ENCODE data around the gene PXT1.
"Not testable (repeated sequence)": the region's sequence is repeated elsewhere in the genome, so short reads cannot be mapped to it uniquely, and the experiment has no call there.

The PXT1 gene

DNA sequence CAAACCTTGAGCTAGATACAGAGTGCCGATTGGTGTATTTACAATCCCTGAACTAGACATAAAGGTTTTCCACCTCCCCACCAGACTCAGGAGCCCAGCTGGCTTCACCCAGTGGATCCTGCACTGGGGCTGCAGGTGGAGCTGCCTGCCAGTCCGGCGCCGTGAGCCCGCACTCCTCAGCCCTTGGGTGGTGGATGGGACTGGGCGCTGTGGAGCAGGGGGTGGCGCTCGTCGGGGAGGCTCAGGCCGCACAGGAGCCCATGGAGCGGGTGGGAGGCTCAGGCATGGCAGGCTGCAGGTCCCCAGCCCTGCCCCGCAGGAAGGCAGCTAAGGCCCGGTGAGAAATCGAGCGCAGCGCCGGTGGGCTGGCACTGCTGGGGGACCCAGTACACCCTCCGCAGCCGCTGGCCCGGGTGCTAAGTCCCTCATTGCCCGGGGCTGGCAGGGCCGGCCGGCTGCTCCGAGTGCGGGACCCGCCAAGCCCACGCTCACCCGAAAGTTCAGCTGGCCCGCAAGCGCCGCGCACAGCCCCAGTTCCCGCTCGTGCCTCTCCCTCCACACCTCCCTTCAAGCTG, 78.5 kb downstream of the PXT1 start:
- not testable (repeated sequence) for H3K18ac ChIP-seq (ENCODE audit: low read length)

DNA sequence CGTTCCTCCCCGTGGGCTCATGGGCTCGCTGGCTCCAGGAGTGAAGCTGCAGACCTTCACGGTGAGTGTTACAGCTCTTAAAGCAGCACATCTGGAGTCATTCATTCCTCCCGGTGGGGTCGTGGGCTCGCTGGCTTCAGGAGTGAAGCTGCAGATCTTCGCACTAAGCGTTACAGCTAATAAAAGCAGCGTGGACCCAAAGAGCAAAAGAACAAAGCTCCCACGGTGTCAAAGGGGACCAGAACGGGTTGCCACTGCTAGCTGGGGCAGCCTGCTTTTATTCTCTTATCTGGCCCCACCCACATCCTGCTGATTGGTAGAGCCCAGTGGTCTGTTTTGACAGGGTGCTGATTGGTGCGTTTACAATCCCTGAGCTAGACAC, 79.3 kb downstream of the PXT1 start:
- H3K9ac ChIP-seq (ENCODE audit: low read depth, low read length, poor library complexity); H2BK5ac ChIP-seq (ENCODE audit: low read length); H2AFZ ChIP-seq (ENCODE audit: low read length); H2BK15ac ChIP-seq (ENCODE audit: low read length); H3K4me1 ChIP-seq (ENCODE audit: control insufficient read depth in 2 of 2, insufficient read depth in 1 of 2, low read depth in 1 of 2, low read length in 2 of 2); H3K27ac ChIP-seq (replicated peaks; ENCODE audit: low read length); H3K9me3 ChIP-seq (replicated peaks in 1 of 2; ENCODE audit: control insufficient read depth in 2 of 2, insufficient read depth in 1 of 2, low read depth in 1 of 2, low read length in 2 of 2); H2AK5ac ChIP-seq (ENCODE audit: low read depth, low read length); H3K79me1 ChIP-seq (ENCODE audit: low read depth, low read length); H3K36me3 ChIP-seq (replicated peaks in 1 of 2; ENCODE audit: control insufficient read depth in 2 of 2, insufficient read depth in 2 of 2, low read length in 2 of 2); DNase-seq (ENCODE audit: low spot score); H4K91ac ChIP-seq (ENCODE audit: low read depth, low read length, poor library complexity); H4K8ac ChIP-seq (ENCODE audit: low read depth, low read length); H3K27me3 ChIP-seq (ENCODE audit: control insufficient read depth in 3 of 3, insufficient read depth in 3 of 3, low read depth in 1 of 3, low read length in 3 of 3); H3K4ac ChIP-seq (ENCODE audit: low read length); H2BK12ac ChIP-seq (ENCODE audit: low read length); H3K4me3 ChIP-seq (ENCODE audit: low read length in 2 of 2); H3K23ac ChIP-seq (ENCODE audit: low read depth, low read length, poor library complexity); H3K18ac ChIP-seq (ENCODE audit: low read length); H3K4me2 ChIP-seq (ENCODE audit: insufficient read depth, low read length, poor library complexity, severe bottlenecking): not testable (repeated sequence)
- no CpG with 5 or more reads among the region's 13 CpGs for WGBS, 2 donors (ENCODE audit: extremely low coverage in 2 of 2, insufficient read length in 2 of 2, insufficient replicate concordance in 1 of 2)
- Histone ChIP-seq H3K14ac (ENCODE audit: low read length) (peak overlapping the region; percentile 8), H2BK120ac (ENCODE audit: low read depth, low read length) (peak overlapping the region; percentile 2)

More for the DNA sequence above, 78.5 kb downstream of the PXT1 start:
- H2BK120ac ChIP-seq (ENCODE audit: low read depth, low read length); H3K9me3 ChIP-seq (replicated peaks in 1 of 2; ENCODE audit: control insufficient read depth in 2 of 2, insufficient read depth in 1 of 2, low read depth in 1 of 2, low read length in 2 of 2); H2BK15ac ChIP-seq (ENCODE audit: low read length); H3K4me3 ChIP-seq (ENCODE audit: low read length in 2 of 2); H4K91ac ChIP-seq (ENCODE audit: low read depth, low read length, poor library complexity); DNase-seq (ENCODE audit: low spot score); H3K4me1 ChIP-seq (ENCODE audit: control insufficient read depth in 2 of 2, insufficient read depth in 1 of 2, low read depth in 1 of 2, low read length in 2 of 2); H3K4ac ChIP-seq (ENCODE audit: low read length); H3K79me1 ChIP-seq (ENCODE audit: low read depth, low read length); H3K14ac ChIP-seq (ENCODE audit: low read length); H3K23ac ChIP-seq (ENCODE audit: low read depth, low read length, poor library complexity); H3K36me3 ChIP-seq (replicated peaks in 1 of 2; ENCODE audit: control insufficient read depth in 2 of 2, insufficient read depth in 2 of 2, low read length in 2 of 2); H4K8ac ChIP-seq (ENCODE audit: low read depth, low read length); H3K9ac ChIP-seq (ENCODE audit: low read depth, low read length, poor library complexity); H2BK12ac ChIP-seq (ENCODE audit: low read length); H2BK5ac ChIP-seq (ENCODE audit: low read length); H3K4me2 ChIP-seq (ENCODE audit: insufficient read depth, low read length, poor library complexity, severe bottlenecking); H2AFZ ChIP-seq (ENCODE audit: low read length); H3K27ac ChIP-seq (replicated peaks; ENCODE audit: low read length); H2AK5ac ChIP-seq (ENCODE audit: low read depth, low read length): not testable (repeated sequence)
- H3K27me3 ChIP-seq (ENCODE audit: control insufficient read depth in 3 of 3, insufficient read depth in 3 of 3, low read depth in 1 of 3, low read length in 3 of 3), result peaks cover 0 to 13% (median 0%) of the 10 kb centered on the region in 3 experiments
- no CpG with 5 or more reads among the region's 34 CpGs for WGBS, 2 donors (ENCODE audit: extremely low coverage in 2 of 2, insufficient read length in 2 of 2, insufficient replicate concordance in 1 of 2)

DNA sequence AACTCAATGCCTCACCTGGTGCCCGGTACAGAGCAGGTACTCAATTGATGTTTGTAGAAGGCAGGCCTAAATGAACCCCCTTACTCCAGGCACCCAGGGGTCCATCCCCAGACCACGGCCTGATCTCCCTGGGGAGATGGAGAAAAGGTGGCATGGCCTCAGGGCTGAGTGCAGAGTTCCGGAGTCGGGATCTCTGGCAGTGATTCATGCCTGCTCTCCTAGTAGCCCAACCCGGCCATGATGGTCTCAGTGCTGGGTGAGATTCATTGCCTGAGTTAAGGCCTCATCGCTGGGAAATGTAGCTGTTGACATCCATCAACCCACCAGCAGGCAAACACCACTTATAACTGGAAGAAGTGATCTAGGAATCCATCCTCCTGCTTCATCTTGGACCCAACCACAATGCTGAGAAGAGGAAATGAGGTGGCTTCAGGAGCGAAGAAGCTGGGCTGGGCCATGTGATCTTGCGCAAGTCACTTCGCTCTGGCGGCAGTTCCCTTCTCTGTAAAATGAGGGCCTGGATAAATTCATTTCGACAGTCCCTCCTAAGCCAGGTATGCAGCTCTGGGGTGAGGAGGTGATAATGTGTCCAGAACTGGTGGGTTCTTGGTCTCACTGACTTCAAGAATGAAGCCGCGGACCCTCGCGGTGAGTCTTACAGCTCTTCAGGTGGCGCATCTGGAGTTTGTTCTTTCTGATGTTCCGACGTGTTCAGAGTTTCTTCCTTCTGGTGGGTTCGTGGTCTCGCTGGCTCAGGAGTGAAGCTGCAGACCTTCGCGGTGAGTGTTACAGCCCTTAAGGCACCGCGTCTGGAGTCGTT, 79.9 kb downstream of the PXT1 start:
- H3K18ac ChIP-seq (ENCODE audit: low read length), result no peak overlapping the region
- no peaks in the 10 kb centered on the region for H3K79me1 ChIP-seq (ENCODE audit: low read depth, low read length)
- no peak overlapping the region for H2BK12ac ChIP-seq (ENCODE audit: low read length)
- H3K27me3 ChIP-seq (ENCODE audit: control insufficient read depth in 3 of 3, insufficient read depth in 3 of 3, low read depth in 1 of 3, low read length in 3 of 3), result peaks cover 0 to 2% (median under 1%) of the 10 kb centered on the region in 3 experiments
- H3K36me3 ChIP-seq (replicated peaks in 1 of 2; ENCODE audit: control insufficient read depth in 2 of 2, insufficient read depth in 2 of 2, low read length in 2 of 2), result no peaks in the 10 kb centered on the region
- H3K27ac ChIP-seq (replicated peaks; ENCODE audit: low read length), result no peak overlapping the region
- DNase-seq (ENCODE audit: low spot score), result no peak
- no peak overlapping the region for H3K23ac ChIP-seq (ENCODE audit: low read depth, low read length, poor library complexity)
- no peak overlapping the region for H3K4me2 ChIP-seq (ENCODE audit: insufficient read depth, low read length, poor library complexity, severe bottlenecking)
- H3K9ac ChIP-seq (ENCODE audit: low read depth, low read length, poor library complexity), result no peak overlapping the region
- H2BK15ac ChIP-seq (ENCODE audit: low read length), result no peak overlapping the region
- peaks cover 8 to 11% of the 10 kb centered on the region in 2 donors for H3K4me1 ChIP-seq (ENCODE audit: control insufficient read depth in 2 of 2, insufficient read depth in 1 of 2, low read depth in 1 of 2, low read length in 2 of 2)
- H3K4ac ChIP-seq (ENCODE audit: low read length), result no peak overlapping the region
- no peak overlapping the region for H4K8ac ChIP-seq (ENCODE audit: low read depth, low read length)
- no peak overlapping the region for H4K91ac ChIP-seq (ENCODE audit: low read depth, low read length, poor library complexity)
- H2AK5ac ChIP-seq (ENCODE audit: low read depth, low read length), result no peak overlapping the region
- no peak overlapping the region for H2AFZ ChIP-seq (ENCODE audit: low read length)
- H2BK120ac ChIP-seq (ENCODE audit: low read depth, low read length), result peak overlapping the region; percentile 2
- WGBS, 2 donors (ENCODE audit: extremely low coverage in 2 of 2, insufficient read length in 2 of 2, insufficient replicate concordance in 1 of 2), result no CpG with 5 or more reads among the region's 25 CpGs
- H3K9me3 ChIP-seq (replicated peaks in 1 of 2; ENCODE audit: control insufficient read depth in 2 of 2, insufficient read depth in 1 of 2, low read depth in 1 of 2, low read length in 2 of 2), result no peaks in the 10 kb centered on the region
- H2BK5ac ChIP-seq (ENCODE audit: low read length), result no peak overlapping the region
- peak overlapping the region; percentile 8 for H3K14ac ChIP-seq (ENCODE audit: low read length)
- H3K4me3 ChIP-seq (ENCODE audit: low read length in 2 of 2), result no peak overlapping the region

GRCh38 chr6:36361071-36361470, 81.6 kb downstream of the PXT1 start:
- H2BK15ac ChIP-seq (ENCODE audit: low read length), result no peak overlapping the region
- peak overlapping the region; percentile 81 for H2AFZ ChIP-seq (ENCODE audit: low read length)
- no peaks in the 10 kb centered on the region for H3K9me3 ChIP-seq (replicated peaks in 1 of 2; ENCODE audit: control insufficient read depth in 2 of 2, insufficient read depth in 1 of 2, low read depth in 1 of 2, low read length in 2 of 2)
- H3K9ac ChIP-seq (ENCODE audit: low read depth, low read length, poor library complexity), result no peak overlapping the region
- no peak overlapping the region for H3K4ac ChIP-seq (ENCODE audit: low read length)
- H3K14ac ChIP-seq (ENCODE audit: low read length), result no peak overlapping the region
- H4K8ac ChIP-seq (ENCODE audit: low read depth, low read length), result no peak overlapping the region
- no peak overlapping the region for H3K4me3 ChIP-seq (ENCODE audit: low read length in 2 of 2)
- H3K27me3 ChIP-seq (ENCODE audit: control insufficient read depth in 3 of 3, insufficient read depth in 3 of 3, low read depth in 1 of 3, low read length in 3 of 3), result peaks cover 0 to 2% (median 0%) of the 10 kb centered on the region in 3 experiments
- no peaks in the 10 kb centered on the region for H3K79me1 ChIP-seq (ENCODE audit: low read depth, low read length)
- no peak overlapping the region for H3K27ac ChIP-seq (replicated peaks; ENCODE audit: low read length)
- no peak overlapping the region for H2BK5ac ChIP-seq (ENCODE audit: low read length)
- H3K23ac ChIP-seq (ENCODE audit: low read depth, low read length, poor library complexity), result no peak overlapping the region
- H2AK5ac ChIP-seq (ENCODE audit: low read depth, low read length), result no peak overlapping the region
- no peak overlapping the region for H2BK12ac ChIP-seq (ENCODE audit: low read length)
- no peak overlapping the region for H2BK120ac ChIP-seq (ENCODE audit: low read depth, low read length)
- H3K18ac ChIP-seq (ENCODE audit: low read length), result no peak overlapping the region
- no CpG with 5 or more reads among the region's 11 CpGs for WGBS, 2 donors (ENCODE audit: extremely low coverage in 2 of 2, insufficient read length in 2 of 2, insufficient replicate concordance in 1 of 2)
- H3K36me3 ChIP-seq (replicated peaks in 1 of 2; ENCODE audit: control insufficient read depth in 2 of 2, insufficient read depth in 2 of 2, low read length in 2 of 2), result no peaks in the 10 kb centered on the region
- peaks cover 8 to 11% of the 10 kb centered on the region in 2 donors for H3K4me1 ChIP-seq (ENCODE audit: control insufficient read depth in 2 of 2, insufficient read depth in 1 of 2, low read depth in 1 of 2, low read length in 2 of 2)
- no peak overlapping the region for H3K4me2 ChIP-seq (ENCODE audit: insufficient read depth, low read length, poor library complexity, severe bottlenecking)
- no peak overlapping the region for H4K91ac ChIP-seq (ENCODE audit: low read depth, low read length, poor library complexity)
- no peak for DNase-seq (ENCODE audit: low spot score)
